SK-N-MC (cell line): ENCODE data around the gene ASIC1.

Experiments
- EZH2 ChIP-seq: fragments of 200-600 bp; sonication (generic); IDR thresholded peaks from one replicate; pipeline ENCODE4 v1.6.1; 2017; ENCODE audit warnings: antibody characterized with exemption
- FOXP2 ChIP-seq: optimal IDR thresholded peaks from 2 replicates; pipeline ENCODE3; 2011; ENCODE audit warnings: mild to moderate bottlenecking, moderate library complexity; ENCODE audit not compliant: insufficient read depth; ENCODE audit errors: extremely low read length, control extremely low read depth
- POLR2AphosphoS5 ChIP-seq: IDR thresholded peaks from 2 replicates; pipeline ENCODE4 v1.6.1; 2012; ENCODE audit warnings: mild to moderate bottlenecking, low read depth, low read length, borderline replicate concordance

DNA sequence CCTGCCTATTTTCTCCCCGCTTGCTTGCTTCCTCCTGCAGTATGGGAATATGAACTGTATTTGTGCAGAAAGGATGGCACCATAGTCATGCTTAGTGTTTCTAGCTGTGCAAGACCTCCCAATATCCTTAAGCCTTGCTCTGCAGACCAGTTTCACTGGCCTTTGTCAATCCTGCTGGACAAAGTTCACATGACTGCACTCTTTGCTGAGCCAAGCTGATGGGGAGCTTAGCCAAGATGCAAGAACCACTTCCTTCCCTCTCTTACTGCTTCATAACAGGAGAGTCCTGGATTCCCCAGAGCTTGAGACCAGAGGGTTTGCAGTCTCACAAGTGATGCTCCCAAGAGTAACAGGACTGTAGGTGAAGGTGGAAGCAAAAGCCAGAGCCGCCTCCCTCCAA is 3.8 kb downstream of the ASIC1 start:
- TF ChIP-seq EZH2 (no peak), POLR2AphosphoS5 (no peak), FOXP2 (no peak)
